HL-60/S4 treated with retinoic acid at 250 ng/mL for 4 days and 3 days (cell line): ENCODE results near the gene TENM4.

ENCODE experiments used
- in situ Hi-C: fragments of 300-500 bp; cut with MboI; formaldehyde crosslinking; loops from 2 replicates; pipeline ENCODE4 v1.7.0; 2022; ENCODE audit warnings: low sequenced_read_pairs

The TENM4 gene

GRCh38 chr11:79348976-79349682, 91.7 kb downstream of the TENM4 start:
- in situ Hi-C loops: no loop called here

GRCh38 chr11:79346021-79346420, 94.8 kb downstream of the TENM4 start:
- in situ Hi-C loops: no loop called here

GRCh38 chr11:79344753-79345294, 96.0 kb downstream of the TENM4 start:
- in situ Hi-C loops: no loop called here

GRCh38 chr11:79342686-79343085, 98.1 kb downstream of the TENM4 start:
- in situ Hi-C loops: no loop called here

- in situ Hi-C loops: no loop called here
Measured at GRCh38 chr11:79342236-79342635, 98.6 kb downstream of the TENM4 start.

- in situ Hi-C loops: no loop called here
Measured at GRCh38 chr11:79340535-79340934, 100.3 kb downstream of the TENM4 start.

GRCh38 chr11:79336797-79337517, 103.9 kb downstream of the TENM4 start:
- in situ Hi-C loops: no loop called here

GRCh38 chr11:79335681-79336080, 105.1 kb downstream of the TENM4 start:
- in situ Hi-C loops: no loop called here

- in situ Hi-C loops: no loop called here
Measured at GRCh38 chr11:79333355-79333754, 107.5 kb downstream of the TENM4 start.

- in situ Hi-C loops: no loop called here
Measured at GRCh38 chr11:79332017-79332416, 108.8 kb downstream of the TENM4 start.

- in situ Hi-C loops: no loop called here
Measured at GRCh38 chr11:79331203-79331901, 109.5 kb downstream of the TENM4 start.

GRCh38 chr11:79330651-79331050, 110.2 kb downstream of the TENM4 start:
- in situ Hi-C loops: no loop called here

GRCh38 chr11:79329561-79329960, 111.3 kb downstream of the TENM4 start:
- in situ Hi-C loops: no loop called here

GRCh38 chr11:79328402-79328801, 112.4 kb downstream of the TENM4 start:
- in situ Hi-C loops: no loop called here

GRCh38 chr11:79325851-79326250, 115.0 kb downstream of the TENM4 start:
- in situ Hi-C loops: no loop called here

- in situ Hi-C loops: no loop called here
Measured at GRCh38 chr11:79321263-79321662, 119.6 kb downstream of the TENM4 start.

- in situ Hi-C loops: no loop called here
Measured at GRCh38 chr11:79314906-79315689, 125.7 kb downstream of the TENM4 start.

- in situ Hi-C loops: no loop called here
Measured at GRCh38 chr11:79313530-79313913, 127.3 kb downstream of the TENM4 start.

- in situ Hi-C loops: no loop called here
Measured at GRCh38 chr11:79312617-79313529, 128.0 kb downstream of the TENM4 start.

GRCh38 chr11:79311461-79311860, 129.4 kb downstream of the TENM4 start:
- in situ Hi-C loops: no loop called here
